Nephron progenitor cell (in vitro differentiated cells): ENCODE measurements around the gene MPIG6B.

Source experiments
- DNase-seq: peaks from one replicate; pipeline ENCODE4 v3.0.0; 2021
- H3K27ac Mint-ChIP-seq: 2 replicates; pipeline ENCODE4 v1.8.0; 2021; ENCODE audit warnings: mild to moderate bottlenecking, moderate library complexity, mixed read lengths
- H3K27me3 Mint-ChIP-seq: 2 replicates; pipeline ENCODE4 v1.8.0; 2021; ENCODE audit warnings: mild to moderate bottlenecking, low read depth, mixed read lengths; ENCODE audit not compliant: poor library complexity
- H3K36me3 Mint-ChIP-seq: 2 replicates; pipeline ENCODE4 v1.8.0; 2021; ENCODE audit warnings: low read depth, mixed read lengths
- H3K4me1 Mint-ChIP-seq: 2 replicates; pipeline ENCODE4 v1.8.0; 2021; ENCODE audit warnings: mixed read lengths
- H3K4me3 Mint-ChIP-seq: 2 replicates; pipeline ENCODE4 v1.8.0; 2021; ENCODE audit warnings: mild to moderate bottlenecking, moderate library complexity, mixed read lengths
- H3K9me3 Mint-ChIP-seq: 2 replicates; pipeline ENCODE4 v1.8.0; 2021; ENCODE audit warnings: mild to moderate bottlenecking, moderate library complexity, mixed read lengths
- CTCF ChIP-seq: fragments of 200-600 bp; sonication (generic); IDR thresholded peaks from 2 replicates; pipeline ENCODE4 v1.5.0; 2021; ENCODE audit warnings: antibody characterized with exemption

MPIG6B gene

GRCh38 chr6:31775184-31775583 is 52.0 kb downstream of the MPIG6B start:
- DNase-seq = no peak
- Mint-ChIP-seq H3K27me3 (no peaks in the 10 kb centered on the region), H3K4me3 (no peak overlapping the region), H3K27ac (peak overlapping the region; percentile 36), H3K9me3 (no peaks in the 10 kb centered on the region), H3K36me3 (no peaks in the 10 kb centered on the region), H3K4me1 (peaks cover 27% of the 10 kb centered on the region)
- no peak for TF ChIP-seq CTCF

GRCh38 chr6:31775633-31776484 is 52.7 kb downstream of the MPIG6B start:
- no peak for DNase-seq
- H3K27me3 Mint-ChIP-seq = no peaks in the 10 kb centered on the region
- no peaks in the 10 kb centered on the region for H3K9me3 Mint-ChIP-seq
- no peak overlapping the region for H3K4me3 Mint-ChIP-seq
- TF ChIP-seq CTCF = no peak
- H3K4me1 Mint-ChIP-seq = peaks cover 27% of the 10 kb centered on the region
- H3K36me3 Mint-ChIP-seq = peaks cover under 1% of the 10 kb centered on the region
- H3K27ac Mint-ChIP-seq = peak overlapping the region; percentile 36
